Liver (tissue), 9 donors: Measurements from ENCODE around the gene HOXA7. TPM values are rescaled to one million over a fixed set of nuclear protein-coding genes. Genes with fewer than 3 reads are reported as not detected.

Experiments
- DNase-seq: peaks from one replicate; pipeline ENCODE4 v3.0.0-alpha.2; 2017; ENCODE audit warnings: low spot score
- H3K27ac ChIP-seq, 2 donors: one replicate each; pipeline ENCODE4 v1.7.0; 2013; ENCODE audit warnings: inconsistent platforms in 2 of 2, low read length in 2 of 2, control low read depth in 1 of 2, low read depth in 1 of 2, mild to moderate bottlenecking in 1 of 2
- H3K27me3 ChIP-seq, 4 donors: one replicate each; pipeline versions ENCODE4 v1.6.1 to v1.7.0; 2013; ENCODE audit warnings: low read length in 3 of 4, inconsistent platforms in 1 of 4, mild to moderate bottlenecking in 1 of 4, moderate library complexity in 1 of 4; ENCODE audit not compliant: control insufficient read depth in 4 of 4, insufficient read depth in 4 of 4
- H3K36me3 ChIP-seq, 4 donors: one replicate each; pipeline versions ENCODE4 v1.6.1 to v1.7.0; 2013; ENCODE audit warnings: low read length in 3 of 4, mild to moderate bottlenecking in 3 of 4, low read depth in 1 of 4, moderate library complexity in 1 of 4; ENCODE audit not compliant: control insufficient read depth in 4 of 4, insufficient read depth in 3 of 4
- H3K4me1 ChIP-seq, 4 donors: one replicate each; pipeline versions ENCODE4 v1.6.1 to v1.7.0; 2013; ENCODE audit warnings: low read length in 3 of 4, mild to moderate bottlenecking in 3 of 4, moderate library complexity in 1 of 4; ENCODE audit not compliant: control insufficient read depth in 4 of 4, insufficient read depth in 4 of 4
- H3K4me3 ChIP-seq, 3 donors: one replicate each; pipeline versions ENCODE4 v1.6.1 to v1.7.0; 2013; ENCODE audit warnings: low read length in 3 of 3, control low read depth in 1 of 3, low read depth in 1 of 3, mild to moderate bottlenecking in 1 of 3
- H3K9ac ChIP-seq, 2 donors: one replicate each; pipeline ENCODE4 v1.7.0; 2013; ENCODE audit warnings: low read length in 2 of 2, mild to moderate bottlenecking in 2 of 2, moderate library complexity in 2 of 2, control low read depth in 1 of 2, low read depth in 1 of 2
- H3K9me3 ChIP-seq, 4 donors: one replicate each; pipeline versions ENCODE4 v1.6.1 to v1.7.0; 2013; ENCODE audit warnings: low read length in 3 of 4; ENCODE audit not compliant: control insufficient read depth in 4 of 4
- CTCF ChIP-seq: fragments of 150-350 bp; IDR thresholded peaks from 2 replicates; pipeline ENCODE4 v1.5.1; 2017; ENCODE audit warnings: improper control_type of control experiment, low read depth, low read length; ENCODE audit not compliant: missing input control
- EGR1 ChIP-seq, 2 donors: IDR thresholded peaks; 2 replicates each; pipeline ENCODE4 v1.6.1; 2016 to 2018; ENCODE audit warnings: antibody characterized with exemption in 2 of 2, low read depth in 2 of 2
- FOXA1 ChIP-seq: IDR thresholded peaks from 2 replicates; pipeline ENCODE4 v1.6.1; 2016; ENCODE audit warnings: antibody characterized with exemption
- FOXA2 ChIP-seq: IDR thresholded peaks from 2 replicates; pipeline ENCODE4 v1.6.1; 2016; ENCODE audit warnings: antibody characterized with exemption
- GABPA ChIP-seq, 2 donors: IDR thresholded peaks in 1 of 2; conservative IDR thresholded peaks in 1 of 2; 2 replicates each; pipeline ENCODE4 v1.6.1; 2016; ENCODE audit warnings: antibody characterized with exemption in 2 of 2, mild to moderate bottlenecking in 1 of 2, moderate library complexity in 1 of 2
- HNF4A ChIP-seq, 2 donors: conservative IDR thresholded peaks; 2 replicates each; pipeline ENCODE4 v1.6.1; 2016; ENCODE audit warnings: antibody characterized with exemption in 2 of 2, mild to moderate bottlenecking in 2 of 2
- HNF4G ChIP-seq: IDR thresholded peaks from 2 replicates; pipeline ENCODE4 v1.6.1; 2016; ENCODE audit warnings: antibody characterized with exemption
- JUND ChIP-seq, 2 donors: IDR thresholded peaks; 2 replicates each; pipeline ENCODE4 v1.6.1; 2016; ENCODE audit warnings: antibody characterized with exemption in 2 of 2
- NR2F2 ChIP-seq: IDR thresholded peaks from 2 replicates; pipeline ENCODE4 v1.6.1; 2016; ENCODE audit warnings: antibody characterized with exemption
- RAD21 ChIP-seq, 2 donors: IDR thresholded peaks; 2 replicates each; pipeline ENCODE4 v1.6.1; 2016; ENCODE audit warnings: antibody characterized with exemption in 2 of 2, mild to moderate bottlenecking in 2 of 2
- REST ChIP-seq: IDR thresholded peaks from 2 replicates; pipeline ENCODE4 v1.6.1; 2016; ENCODE audit warnings: antibody characterized with exemption, mild to moderate bottlenecking
- RXRA ChIP-seq, 2 donors: IDR thresholded peaks; 2 replicates each; pipeline ENCODE4 v1.6.1; 2017 to 2018; ENCODE audit warnings: antibody characterized with exemption in 2 of 2, mild to moderate bottlenecking in 1 of 2
- SP1 ChIP-seq: IDR thresholded peaks from 2 replicates; pipeline ENCODE4 v1.6.1; 2018; ENCODE audit warnings: antibody characterized with exemption, mild to moderate bottlenecking
- TAF1 ChIP-seq: conservative IDR thresholded peaks from 2 replicates; pipeline ENCODE4 v1.6.1; 2016; ENCODE audit warnings: antibody characterized with exemption, mild to moderate bottlenecking
- YY1 ChIP-seq: IDR thresholded peaks from 2 replicates; pipeline ENCODE4 v1.6.1; 2016; ENCODE audit warnings: antibody characterized with exemption, mild to moderate bottlenecking
- ZBTB33 ChIP-seq: IDR thresholded peaks from 2 replicates; pipeline ENCODE4 v1.6.1; 2016; ENCODE audit warnings: antibody characterized with exemption
- WGBS: extraction: QIAGEN DNeasy Blood & Tissue Kit; methylation state at CpG from one replicate; pipeline ENCODE4 v1.1.7; 2013; 5-methylcytosine and 5-hydroxymethylcytosine counted together
- polyA plus RNA-seq, 2 donors: library from polyadenylated mRNA; stranded (reverse) in 1 of 2; unstranded in 1 of 2; fragments of 200-250 nt in 1 of 2; fragments of >200 nt in 1 of 2; fragmentation: Nextera tagmentation in 1 of 2; extraction: Ambion mirVana in 1 of 2; gene quantifications; one replicate each; pipeline versions ENCODE4 v1.2.1 to v1.2.3, GENCODE V29; 2013 to 2015
- total RNA-seq, 2 donors: library from RNA; depleted of rRNA; stranded (reverse); fragments of >200 nt; gene quantifications; one replicate each; pipeline ENCODE4 v1.2.3, GENCODE V29; 2014
- TF ChIP-seq, protein P1 (sequence below): IDR thresholded peaks from 2 replicates; pipeline ENCODE4 v1.6.1; 2016; ENCODE audit warnings: antibody characterized with exemption
- TF ChIP-seq, protein P2 (sequence below): IDR thresholded peaks from 2 replicates; pipeline ENCODE4 v1.6.1; 2016; ENCODE audit warnings: antibody characterized with exemption
- donor health status: healthy.
- donor health status: healthy.
- donor health status: healthy.
- donor health status: healthy.
- donor health status: healthy.

The HOXA7 gene
- total and polyA plus RNA-seq, 4 donors, result under 0.01 to 0.05 TPM; not detected in 2

DNA sequence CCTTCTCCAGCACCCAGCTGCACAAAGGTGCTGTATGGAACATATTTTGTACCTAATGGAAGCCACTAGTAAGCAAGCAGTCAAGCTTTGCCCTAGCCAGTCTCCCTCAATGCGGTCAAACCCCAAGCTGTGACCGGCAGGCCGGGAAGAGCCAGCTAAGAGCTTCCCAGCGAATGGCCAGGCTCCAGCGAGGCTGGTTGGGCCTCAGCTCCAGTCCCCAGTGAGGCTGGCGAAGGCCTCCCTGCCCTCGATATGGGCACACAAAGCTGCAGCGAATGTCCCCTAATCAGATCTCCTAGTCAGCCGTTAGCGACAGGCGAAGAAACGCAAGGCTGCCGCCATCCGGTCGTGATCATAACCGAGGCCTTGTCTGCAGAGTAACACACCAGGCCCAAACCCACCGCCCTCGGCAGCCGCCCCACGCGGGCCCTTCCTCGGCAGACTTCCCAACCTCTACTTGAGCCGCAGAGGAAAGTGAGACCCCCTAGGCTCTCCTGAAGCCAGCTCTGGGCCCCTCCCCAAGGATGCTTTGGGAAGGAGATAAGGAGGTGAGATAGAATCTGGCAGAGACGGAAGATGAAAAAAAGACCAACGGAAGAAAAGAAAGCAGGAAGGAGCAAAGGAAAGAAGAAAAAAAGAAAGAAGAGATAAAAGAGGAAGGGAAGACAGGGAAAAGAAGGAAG is 11.9 kb upstream of the HOXA7 start:
- Histone ChIP-seq H3K27ac (no peak overlapping the region), H3K27me3 (peaks cover 7 to 61% (median 29%) of the 10 kb centered on the region in 4 donors), H3K9me3 (peaks cover 0 to 13% (median under 1%) of the 10 kb centered on the region in 4 donors), H3K36me3 (no peaks in the 10 kb centered on the region), H3K4me1 (peaks cover 7 to 20% (median 10%) of the 10 kb centered on the region in 4 donors), H3K4me3 (no peak overlapping the region), H3K9ac (no peak overlapping the region)
- no peak for DNase-seq
- TF ChIP-seq GABPA (IDR thresholded peaks at IDR 0.05 in 1 of 2, conservative IDR thresholded peaks at IDR 0.05 in 1 of 2) (no peak), HNF4G (no peak), JUND (IDR thresholded peaks at IDR 0.05) (no peak), HNF4A (conservative IDR thresholded peaks at IDR 0.05) (no peak), RXRA (IDR thresholded peaks at IDR 0.05) (no peak), NR2F2 (no peak), TAF1 (no peak), RAD21 (IDR thresholded peaks at IDR 0.05) (no peak), YY1 (no peak), FOXA1 (no peak), CTCF (no peak), FOXA2 (no peak), REST (no peak), EGR1 (IDR thresholded peaks at IDR 0.05; ENCODE audit: low read depth in 2 of 2) (no peak), ZBTB33 (no peak), SP1 (no peak)
- TF ChIP-seq, protein P1, sequence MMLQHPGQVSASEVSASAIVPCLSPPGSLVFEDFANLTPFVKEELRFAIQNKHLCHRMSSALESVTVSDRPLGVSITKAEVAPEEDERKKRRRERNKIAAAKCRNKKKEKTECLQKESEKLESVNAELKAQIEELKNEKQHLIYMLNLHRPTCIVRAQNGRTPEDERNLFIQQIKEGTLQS, result no peak
- TF ChIP-seq, protein P2, sequence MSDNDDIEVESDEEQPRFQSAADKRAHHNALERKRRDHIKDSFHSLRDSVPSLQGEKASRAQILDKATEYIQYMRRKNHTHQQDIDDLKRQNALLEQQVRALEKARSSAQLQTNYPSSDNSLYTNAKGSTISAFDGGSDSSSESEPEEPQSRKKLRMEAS, result no peak
- 11% methylated on average over 25 of the region's 25 CpGs for WGBS
